Kidney tubule cell (primary cell): ENCODE measurements around the gene C1orf35.
A peak's percentile ranks its signal among the peaks of the same experiment; 100 is the strongest.

Source experiments
- DNase-seq: peaks from one replicate; pipeline ENCODE4 v3.0.0-alpha.2; 2018; ENCODE audit warnings: low spot score

The C1orf35 gene

GRCh38 chr1:228094432-228095016, 8.6 kb downstream of the C1orf35 start:
- no peak for DNase-seq

- DNase-seq, result no peak
Measured at GRCh38 chr1:228093050-228093906, 9.8 kb downstream of the C1orf35 start.

- no peak for DNase-seq
Measured at GRCh38 chr1:228092342-228093049, 10.6 kb downstream of the C1orf35 start.

- DNase-seq, result no peak
Measured at GRCh38 chr1:228091084-228091483, 12.0 kb downstream of the C1orf35 start.

GRCh38 chr1:228090613-228091081, 12.5 kb downstream of the C1orf35 start:
- peak; percentile 40 for DNase-seq

- no peak for DNase-seq
Measured at GRCh38 chr1:228089519-228090380, 13.4 kb downstream of the C1orf35 start.

GRCh38 chr1:228088586-228089498, 14.3 kb downstream of the C1orf35 start:
- no peak for DNase-seq

GRCh38 chr1:228087771-228088251, 15.3 kb downstream of the C1orf35 start:
- peak; percentile 86 for DNase-seq

GRCh38 chr1:228085287-228085951, 17.7 kb downstream of the C1orf35 start:
- DNase-seq, result peak; percentile 64

- no peak for DNase-seq
Measured at GRCh38 chr1:228084797-228085196, 18.3 kb downstream of the C1orf35 start.

- peak; percentile 41 for DNase-seq
Measured at GRCh38 chr1:228084325-228084724, 18.8 kb downstream of the C1orf35 start.

- DNase-seq, result no peak
Measured at GRCh38 chr1:228083871-228084278, 19.2 kb downstream of the C1orf35 start.

- DNase-seq, result peak; percentile 66
Measured at GRCh38 chr1:228082918-228083870, 19.9 kb downstream of the C1orf35 start.

GRCh38 chr1:228082214-228082917, 20.8 kb downstream of the C1orf35 start, which contains the start of gene ARF1:
Gene ARF1 (plus strand): TSS chr1:228082708. CDS start chr1:228097115, 14,407 bp downstream.
- peak; percentile 94 for DNase-seq

GRCh38 chr1:228081578-228082213, 21.4 kb downstream of the C1orf35 start:
- DNase-seq, result no peak

GRCh38 chr1:228081144-228081543, 22.0 kb downstream of the C1orf35 start:
- no peak for DNase-seq

- no peak for DNase-seq
Measured at GRCh38 chr1:228079601-228080263, 23.4 kb downstream of the C1orf35 start.
